Testis (tissue), 3 donors: ENCODE measurements around the gene MLC1. TPM values are rescaled to one million over a fixed set of nuclear protein-coding genes. Genes with fewer than 3 reads are reported as not detected.

Experiments used
- DNase-seq: peaks from one replicate; pipeline ENCODE4 v3.0.0-alpha.2; 2019
- H3K27ac ChIP-seq, 2 donors: fragments of 200-600 bp; sonication (generic); one replicate each; pipeline ENCODE4 v1.5.1; 2019
- H3K27me3 ChIP-seq: fragments of 200-600 bp; sonication (generic); one replicate; pipeline ENCODE4 v1.5.1; 2019
- H3K36me3 ChIP-seq: fragments of 200-600 bp; sonication (generic); one replicate; pipeline ENCODE4 v1.5.1; 2017; ENCODE audit warnings: low read depth; ENCODE audit errors: missing control alignments
- H3K4me1 ChIP-seq: fragments of 200-600 bp; sonication (generic); one replicate; pipeline ENCODE4 v1.5.1; 2019
- H3K4me3 ChIP-seq, 2 donors: fragments of 200-600 bp; sonication (generic); one replicate each; pipeline ENCODE4 v1.5.1; 2017 to 2019
- H3K9me3 ChIP-seq: fragments of 200-600 bp; sonication (generic); one replicate; pipeline ENCODE4 v1.5.1; 2017
- CTCF ChIP-seq, 3 experiments: fragments of 450-650 bp in 2 of 3; fragments of 200-600 bp in 1 of 3; sonication (generic) in 1 of 3; IDR thresholded peaks; one replicate each; pipeline ENCODE4 v1.5.1; 2016 to 2019; ENCODE audit warnings: antibody characterized with exemption in 3 of 3, mild to moderate bottlenecking in 2 of 3, moderate library complexity in 1 of 3
- POLR2A ChIP-seq: fragments of 450-650 bp; IDR thresholded peaks from one replicate; pipeline ENCODE4 v1.6.1; 2017; ENCODE audit warnings: antibody characterized with exemption, mild to moderate bottlenecking, moderate library complexity
- WGBS, 2 donors: methylation state at CpG; one replicate each; pipeline ENCODE4 v1.1.5; 2018; 5-methylcytosine and 5-hydroxymethylcytosine counted together
- intact Hi-C: fragments of 100-400 bp; cut with DNase I; formaldehyde crosslinking; loops from one replicate; pipeline ENCODE4 v1.15.1; 2023; ENCODE audit warnings: low total_unique reads
- polyA plus RNA-seq: library from polyadenylated mRNA; stranded (reverse); fragments of 350-450 nt; fragmentation: Illumina TruSeq; extraction: RNeasy Lipid Tissue Mini Kit (QIAGEN cat#74804); gene quantifications from one replicate; pipeline ENCODE4 v1.2.3, GENCODE V29; 2014; ENCODE audit warnings: low read depth, low replicate concordance; ENCODE audit not compliant: insufficient read depth
- total RNA-seq, 2 donors: library from RNA; depleted of rRNA; stranded (reverse); fragments of >200 nt; gene quantifications; one replicate each; pipeline ENCODE4 v1.2.3, GENCODE V29; 2016

MLC1 gene
- total and polyA plus RNA-seq, 3 donors from 2014 or later = 1.3 to 1.5 (median 1.3) TPM

GRCh38 chr22:50118557-50119168 lies 33.4 kb upstream of the MLC1 start:
- no peaks in the 10 kb centered on the region for H3K9me3 ChIP-seq
- no peaks in the 10 kb centered on the region for H3K4me1 ChIP-seq
- WGBS, 2 donors = 30 to 44% methylated on average over 10 of the region's 10 CpGs
- TF ChIP-seq CTCF (IDR thresholded peaks at IDR 0.05) (no peak), POLR2A (no peak)
- H3K36me3 ChIP-seq = no peaks in the 10 kb centered on the region
- intact Hi-C loops = no loop called here
- H3K27me3 ChIP-seq = no peaks in the 10 kb centered on the region
- DNase-seq = peak; percentile 53
- H3K4me3 ChIP-seq = no peak overlapping the region
- H3K27ac ChIP-seq = no peak overlapping the region

- Histone ChIP-seq H3K27me3 (no peaks in the 10 kb centered on the region), H3K9me3 (no peaks in the 10 kb centered on the region), H3K4me1 (no peaks in the 10 kb centered on the region), H3K27ac (no peak overlapping the region), H3K36me3 (no peaks in the 10 kb centered on the region), H3K4me3 (no peak overlapping the region)
- DNase-seq = no peak
- intact Hi-C loops = no loop called here
- no peak for TF ChIP-seq POLR2A
- TF ChIP-seq CTCF (IDR thresholded peaks at IDR 0.05) = no peak
- WGBS, 2 donors = 66 to 81% methylated on average over 3 of the region's 3 CpGs
Observed at GRCh38 chr22:50118129-50118528, 32.9 kb upstream of the MLC1 start.

GRCh38 chr22:50117168-50117762 lies 32.0 kb upstream of the MLC1 start:
- intact Hi-C loops = no loop called here
- WGBS, 2 donors = 80 to 83% methylated on average over 18 to 19 of the region's 19 CpGs
- H3K27ac ChIP-seq = no peak overlapping the region
- no peaks in the 10 kb centered on the region for H3K9me3 ChIP-seq
- TF ChIP-seq POLR2A = no peak
- TF ChIP-seq CTCF (IDR thresholded peaks at IDR 0.05) = no peak
- no peaks in the 10 kb centered on the region for H3K36me3 ChIP-seq
- DNase-seq = no peak
- no peak overlapping the region for H3K4me3 ChIP-seq
- no peaks in the 10 kb centered on the region for H3K4me1 ChIP-seq
- H3K27me3 ChIP-seq = no peaks in the 10 kb centered on the region

GRCh38 chr22:50115693-50116092 lies 30.5 kb upstream of the MLC1 start:
- Histone ChIP-seq H3K27ac (no peak overlapping the region), H3K4me1 (no peaks in the 10 kb centered on the region), H3K9me3 (no peaks in the 10 kb centered on the region), H3K4me3 (no peak overlapping the region), H3K36me3 (no peaks in the 10 kb centered on the region), H3K27me3 (no peaks in the 10 kb centered on the region)
- intact Hi-C loops = no loop called here
- 41 to 51% methylated on average over 5 to 10 of the region's 10 CpGs for WGBS, 2 donors
- TF ChIP-seq CTCF (IDR thresholded peaks at IDR 0.05) = no peak
- no peak for TF ChIP-seq POLR2A
- DNase-seq = peak; percentile 37
